ENCODE data around the gene CHMP4A.

The CHMP4A gene

GRCh38 chr14:24194873-24195185 lies 18.5 kb downstream of the CHMP4A start:
- no peak for DNase-seq (ENCODE audit: low spot score)

GRCh38 chr14:24194186-24194872 lies 19.0 kb downstream of the CHMP4A start:
- no peak for DNase-seq (ENCODE audit: low spot score)

GRCh38 chr14:24192933-24193332 lies 20.4 kb downstream of the CHMP4A start:
- no peak for DNase-seq (ENCODE audit: low spot score)

- no peak for DNase-seq (ENCODE audit: low spot score)
Observed at GRCh38 chr14:24190416-24190815, 22.9 kb downstream of the CHMP4A start.

GRCh38 chr14:24189460-24189859 lies 23.8 kb downstream of the CHMP4A start:
- no peak for DNase-seq (ENCODE audit: low spot score)

GRCh38 chr14:24189059-24189375 lies 24.3 kb downstream of the CHMP4A start:
- no peak for DNase-seq (ENCODE audit: low spot score)

GRCh38 chr14:24188251-24189058 lies 24.8 kb downstream of the CHMP4A start, which contains the start of gene IPO4:
TSS of gene IPO4 (minus strand) at chr14:24188816. CDS start at chr14:24188787, 29 bp downstream.
- peak; percentile 97 for DNase-seq (ENCODE audit: low spot score)

- no peak for DNase-seq (ENCODE audit: low spot score)
Observed at GRCh38 chr14:24187539-24187915, 25.8 kb downstream of the CHMP4A start.

GRCh38 chr14:24186831-24187538 lies 26.3 kb downstream of the CHMP4A start:
- no peak for DNase-seq (ENCODE audit: low spot score)

GRCh38 chr14:24185741-24186140 lies 27.5 kb downstream of the CHMP4A start:
- no peak for DNase-seq (ENCODE audit: low spot score)

GRCh38 chr14:24185026-24185425 lies 28.3 kb downstream of the CHMP4A start:
- no peak for DNase-seq (ENCODE audit: low spot score)

GRCh38 chr14:24184104-24184970 lies 29.0 kb downstream of the CHMP4A start:
- DNase-seq (ENCODE audit: low spot score), result no peak

GRCh38 chr14:24183014-24183481 lies 30.2 kb downstream of the CHMP4A start:
- no peak for DNase-seq (ENCODE audit: low spot score)

- DNase-seq (ENCODE audit: low spot score), result no peak
Observed at GRCh38 chr14:24182110-24182882, 31.0 kb downstream of the CHMP4A start.

GRCh38 chr14:24181371-24182077 lies 31.8 kb downstream of the CHMP4A start:
- no peak for DNase-seq (ENCODE audit: low spot score)

GRCh38 chr14:24179961-24180796 lies 33.1 kb downstream of the CHMP4A start:
- DNase-seq (ENCODE audit: low spot score), result no peak

- no peak for DNase-seq (ENCODE audit: low spot score)
Observed at GRCh38 chr14:24179294-24179960, 33.9 kb downstream of the CHMP4A start.

- no peak for DNase-seq (ENCODE audit: low spot score)
Observed at GRCh38 chr14:24178399-24179178, 34.7 kb downstream of the CHMP4A start.
